Thoracic aorta (tissue), 2 donors: Measurements from ENCODE around the gene GPC5. TPM values are rescaled to one million over a fixed set of nuclear protein-coding genes. Genes with fewer than 3 reads are reported as not detected.
A peak's percentile ranks its signal among the peaks of the same experiment; 100 is the strongest.

Source experiments
- ATAC-seq: fragments of 150-250 bp; one replicate; pipeline ENCODE4 v1.8.0; 2017; ENCODE audit warnings: low read depth; ENCODE audit not compliant: insufficient number of reproducible peaks, low FRiP score
- DNase-seq: peaks from one replicate; pipeline ENCODE4 v3.0.0-alpha.2; 2020; ENCODE audit warnings: low spot score
- H3K27ac ChIP-seq, 2 donors: fragments of 200-600 bp; sonication (generic); 1 replicate in 1 of 2; 2 replicates in 1 of 2; pipeline ENCODE4 v1.5.1; 2016; ENCODE audit warnings: mild to moderate bottlenecking in 2 of 2, moderate library complexity in 2 of 2
- H3K27me3 ChIP-seq: fragments of 200-600 bp; sonication (generic); replicated peaks from 2 replicates; pipeline ENCODE4 v1.6.0; 2016; ENCODE audit warnings: mild to moderate bottlenecking; ENCODE audit not compliant: insufficient read depth
- H3K36me3 ChIP-seq: fragments of 200-600 bp; sonication (generic); one replicate; pipeline ENCODE4 v1.5.1; 2016
- H3K4me1 ChIP-seq, 2 donors: fragments of 200-600 bp; sonication (generic); 1 replicate in 1 of 2; 2 replicates in 1 of 2; pipeline versions ENCODE4 v1.5.1 to v1.6.0; 2016; ENCODE audit warnings: low read depth in 2 of 2, mild to moderate bottlenecking in 1 of 2; ENCODE audit not compliant: control insufficient read depth in 1 of 2
- H3K4me3 ChIP-seq: fragments of 200-600 bp; sonication (generic); 2 replicates; pipeline ENCODE4 v1.5.1; 2016; ENCODE audit warnings: mild to moderate bottlenecking
- H3K9me3 ChIP-seq: fragments of 200-600 bp; sonication (generic); 2 replicates; pipeline ENCODE4 v1.5.1; 2016
- CTCF ChIP-seq: fragments of 200-600 bp; sonication (generic); IDR thresholded peaks from one replicate; pipeline ENCODE4 v1.5.1; 2019; ENCODE audit warnings: antibody characterized with exemption
- total RNA-seq, 2 donors: library from RNA; depleted of rRNA; stranded (reverse); fragments of >200 nt; gene quantifications; one replicate each; pipeline versions ENCODE4 v1.1.0 to v1.2.3, GENCODE V29; 2016

GPC5 gene
- total RNA-seq, 2 donors from 2014 or later = 3.3 TPM; not detected in 1

- TF ChIP-seq CTCF = no peak
- no peak for ATAC-seq
Observed at GRCh38 chr13:91353494-91353893, 44.9 kb upstream of the GPC5 start.

GRCh38 chr13:91355099-91355825 lies 43.2 kb upstream of the GPC5 start:
- H3K36me3 ChIP-seq = peaks cover 9% of the 10 kb centered on the region
- no peak for ATAC-seq

More at GRCh38 chr13:91353494-91353893, 44.9 kb upstream of the GPC5 start:
- H3K36me3 ChIP-seq = peaks cover 9% of the 10 kb centered on the region
- no peak overlapping the region for H3K4me3 ChIP-seq
- DNase-seq = no peak
- peaks cover 21 to 38% of the 10 kb centered on the region in 2 donors for H3K4me1 ChIP-seq
- peak overlapping the region in 1 of 2 donors; percentile 16 for H3K27ac ChIP-seq
- no peaks in the 10 kb centered on the region for H3K9me3 ChIP-seq
- H3K27me3 ChIP-seq = no peaks in the 10 kb centered on the region

GRCh38 chr13:91355826-91356710 lies 42.4 kb upstream of the GPC5 start:
- Histone ChIP-seq H3K36me3 (peaks cover 8% of the 10 kb centered on the region), H3K9me3 (no peaks in the 10 kb centered on the region), H3K27ac (no peak overlapping the region), H3K27me3 (no peaks in the 10 kb centered on the region), H3K4me3 (no peak overlapping the region), H3K4me1 (peaks cover 12 to 45% of the 10 kb centered on the region in 2 donors)
- DNase-seq = no peak
- ATAC-seq = no peak
- no peak for TF ChIP-seq CTCF

More at GRCh38 chr13:91355099-91355825, 43.2 kb upstream of the GPC5 start:
- Histone ChIP-seq H3K27me3 (no peaks in the 10 kb centered on the region), H3K4me3 (no peak overlapping the region), H3K27ac (no peak overlapping the region), H3K9me3 (no peaks in the 10 kb centered on the region), H3K4me1 (peaks cover 12 to 45% of the 10 kb centered on the region in 2 donors)
- no peak for DNase-seq
- no peak for TF ChIP-seq CTCF

- Histone ChIP-seq H3K4me3 (no peak overlapping the region), H3K9me3 (no peaks in the 10 kb centered on the region), H3K4me1 (peaks cover 12 to 45% of the 10 kb centered on the region in 2 donors), H3K36me3 (peaks cover 1% of the 10 kb centered on the region), H3K27ac (no peak overlapping the region), H3K27me3 (no peaks in the 10 kb centered on the region)
- no peak for TF ChIP-seq CTCF
- DNase-seq = no peak
- no peak for ATAC-seq
Observed at GRCh38 chr13:91356919-91357612, 41.4 kb upstream of the GPC5 start.
